K562 (cell line): ENCODE results near the gene MRAP2. TPM values are rescaled to one million over a fixed set of nuclear protein-coding genes. Genes with fewer than 3 reads are reported as not detected.

Experiments used
- CBFA2T3 ChIP-seq: fragments of 450-650 bp; IDR thresholded peaks from 2 replicates; pipeline ENCODE4 v1.6.1; 2017
- CREBBP ChIP-seq: IDR thresholded peaks from one replicate; pipeline ENCODE4 v1.6.1; 2012; ENCODE audit warnings: low read depth, mild to moderate bottlenecking, control low read depth, inconsistent platforms, low read length
- ETS1 ChIP-seq: conservative IDR thresholded peaks from 2 replicates; pipeline ENCODE4 v1.6.1; 2011; ENCODE audit warnings: low read depth, mild to moderate bottlenecking, low read length; ENCODE audit not compliant: control insufficient read depth
- ETV1 ChIP-seq: fragments of 450-650 bp; conservative IDR thresholded peaks from 2 replicates; pipeline ENCODE4 v1.6.1; 2016; ENCODE audit warnings: missing genetic modification characterization, control low read depth, low read depth, missing compliant biosample characterization
- FOSL1 ChIP-seq: fragments of 200-800 bp; sonication (Bioruptor generic); conservative IDR thresholded peaks from 2 replicates; pipeline ENCODE4 v1.6.1; 2016; ENCODE audit warnings: missing genetic modification characterization, missing compliant biosample characterization
- FOXA1 ChIP-seq: fragments of 450-650 bp; IDR thresholded peaks from 2 replicates; pipeline ENCODE4 v1.6.1; 2016; ENCODE audit warnings: mild to moderate bottlenecking, borderline replicate concordance
- FOXK1 ChIP-seq: sonication (generic); formaldehyde crosslinking; IDR thresholded peaks from 2 replicates; pipeline ENCODE4 v1.8.0; 2022; ENCODE audit warnings: missing genetic modification reagents, mild to moderate bottlenecking, borderline replicate concordance
- HDAC2 ChIP-seq: fragments of 450-650 bp; IDR thresholded peaks from 2 replicates; pipeline ENCODE4 v1.6.1; 2016; ENCODE audit warnings: mild to moderate bottlenecking
- HLTF ChIP-seq: fragments of 450-650 bp; IDR thresholded peaks from 2 replicates; pipeline ENCODE4 v1.6.1; 2016
- KDM1A ChIP-seq, 2 experiments: fragments of 450-650 bp; IDR thresholded peaks; 2 replicates each; pipeline ENCODE4 v1.6.1; 2016; ENCODE audit warnings: mild to moderate bottlenecking in 2 of 2
- KDM5B ChIP-seq: fragments of 200-600 bp; sonication (generic); IDR thresholded peaks from 2 replicates; pipeline ENCODE4 v1.6.1; 2012; ENCODE audit warnings: low read depth, mild to moderate bottlenecking, moderate library complexity, low read length, control low read depth, inconsistent platforms; ENCODE audit not compliant: insufficient replicate concordance
- MECOM ChIP-seq: fragments of 250-450 bp; sonication (Bioruptor Pico); IDR thresholded peaks from 2 replicates; pipeline ENCODE4 v1.8.0; 2022; ENCODE audit warnings: inconsistent platforms
- MYC ChIP-seq, 2 experiments: fragments of 250-450 bp in 1 of 2; sonication (Bioruptor Pico) in 1 of 2; IDR thresholded peaks; 2 replicates each; pipeline versions ENCODE4 v1.5.1 to v1.6.1; 2012 to 2021; ENCODE audit warnings: low read depth in 2 of 2, borderline replicate concordance in 1 of 2, improper control_type of control experiment in 1 of 2, low read length in 1 of 2, mild to moderate bottlenecking in 1 of 2, moderate library complexity in 1 of 2
- MYNN ChIP-seq, 2 experiments: sonication (generic); formaldehyde crosslinking in 1 of 2; IDR thresholded peaks; 2 replicates each; pipeline versions ENCODE4 v1.5.0 to v1.6.1; 2016 to 2020; ENCODE audit warnings: antibody characterized with exemption in 1 of 2, missing genetic modification reagents in 1 of 2
- PHB ChIP-seq: fragments of 250-450 bp; sonication (Bioruptor Pico); IDR thresholded peaks from 2 replicates; pipeline ENCODE4 v1.5.0; 2021
- PRPF4 ChIP-seq: fragments of 200-400 bp; formaldehyde crosslinking; IDR thresholded peaks from one replicate; pipeline ENCODE4 v1.6.1; 2017; ENCODE audit warnings: low read length, low read depth, mild to moderate bottlenecking; ENCODE audit not compliant: insufficient read depth, poor library complexity, severe bottlenecking
- SRSF1 ChIP-seq: fragments of 200-400 bp; formaldehyde crosslinking; IDR thresholded peaks from 2 replicates; pipeline ENCODE4 v1.6.1; 2017; ENCODE audit warnings: mild to moderate bottlenecking, low read depth, low read length, moderate library complexity
- SUPT5H ChIP-seq: fragments of 450-650 bp; IDR thresholded peaks from 2 replicates; pipeline ENCODE4 v1.6.1; 2016
- TEAD4 ChIP-seq, 2 experiments: sonication (generic) in 1 of 2; formaldehyde crosslinking in 1 of 2; IDR thresholded peaks; 2 replicates each; pipeline versions ENCODE4 v1.6.1 to v1.8.0; 2012 to 2022; ENCODE audit warnings: borderline replicate concordance in 1 of 2, inconsistent platforms in 1 of 2, low read length in 1 of 2, mild to moderate bottlenecking in 1 of 2, missing genetic modification reagents in 1 of 2
- TOE1 ChIP-seq, 2 experiments: fragments of 450-650 bp in 1 of 2; sonication (generic) in 1 of 2; formaldehyde crosslinking in 1 of 2; IDR thresholded peaks; 2 replicates each; pipeline versions ENCODE4 v1.7.1 to v1.8.0; 2016 to 2022; ENCODE audit warnings: borderline replicate concordance in 2 of 2, mild to moderate bottlenecking in 2 of 2, antibody characterized with exemption in 1 of 2, inconsistent platforms in 1 of 2, low read depth in 1 of 2, missing genetic modification reagents in 1 of 2, moderate library complexity in 1 of 2
- ZBTB49 ChIP-seq: sonication (generic); formaldehyde crosslinking; IDR thresholded peaks from 2 replicates; pipeline ENCODE4 v1.8.0; 2022; ENCODE audit warnings: missing genetic modification reagents, mild to moderate bottlenecking, borderline replicate concordance
- ZNF121 ChIP-seq: sonication (generic); formaldehyde crosslinking; conservative IDR thresholded peaks from 2 replicates; pipeline ENCODE4 v1.8.0; 2022; ENCODE audit warnings: missing genetic modification reagents
- ZNF175 ChIP-seq: fragments of 200-800 bp; sonication (Bioruptor generic); IDR thresholded peaks from 2 replicates; pipeline ENCODE4 v1.6.1; 2016; ENCODE audit warnings: low read depth, mild to moderate bottlenecking, missing genetic modification characterization, missing compliant biosample characterization
- ZNF41 ChIP-seq: fragments of 250-450 bp; sonication (Bioruptor Pico); conservative IDR thresholded peaks from 2 replicates; pipeline ENCODE4 v1.4.0; 2020; ENCODE audit warnings: mild to moderate bottlenecking
- ZNF668 ChIP-seq: fragments of 250-450 bp; sonication (Bioruptor Pico); IDR thresholded peaks from 2 replicates; pipeline ENCODE4 v1.8.0; 2022; ENCODE audit warnings: mild to moderate bottlenecking, inconsistent platforms
- polyA plus RNA-seq, 8 experiments: library from polyadenylated mRNA; depleted of rRNA in 4 of 8; stranded (reverse) in 5 of 8; unstranded in 3 of 8; fragments of >200 nt; fragmentation: Nextera tagmentation in 2 of 8; fragmentation: Illumina TruSeq in 1 of 8; extraction: Ambion mirVana in 2 of 8; extraction: Trizol in 1 of 8; gene quantifications; 2 replicates each; pipeline versions ENCODE4 v1.2.1 to v1.2.3, GENCODE V29; 2011 to 2014; ENCODE audit warnings: inconsistent platforms in 1 of 8, missing spikeins in 1 of 8
- total RNA-seq, 7 experiments: library from RNA; depleted of rRNA in 6 of 7; stranded (reverse); fragments of >200 nt in 6 of 7; fragmentation: Illumina TruSeq in 2 of 7; extraction: Trizol in 2 of 7; gene quantifications; 2 replicates each; pipeline versions ENCODE4 v1.2.1 to v1.2.3, GENCODE V29; 2011 to 2021; ENCODE audit warnings: low replicate concordance in 1 of 7

MRAP2 gene
- total and polyA plus RNA-seq, 9 of the 15 experiments (the other 6 are each of a cell fraction or from before 2014, with no cell fraction given) = 5.9 to 38.9 (median 9.3) TPM

- TF ChIP-seq TEAD4 (IDR thresholded peaks at IDR 0.05; ENCODE audit: low read length) (peak; percentile 99), TEAD4 (CRISPR knock-in tag; IDR thresholded peaks at IDR 0.05; ENCODE audit: borderline replicate concordance) (no peak), ZBTB49 (CRISPR knock-in tag) (no peak), ETS1 (0 out of 2 replicates have a peak, but pooled peaks have one; percentile 18), FOXA1 (no peak), HDAC2 (peak; percentile 98), ZNF175 (CRISPR knock-in tag) (peak; percentile 86), PHB (no peak), HLTF (0 out of 2 replicates have a peak, but pooled peaks have one; percentile 63), PRPF4 (no peak), FOXK1 (CRISPR knock-in tag) (no peak), ZNF121 (CRISPR knock-in tag) (no peak), MYNN (IDR thresholded peaks at IDR 0.05) (peak; percentile 63; the same call in 1 of the 2 replicates), MYNN (CRISPR knock-in tag; IDR thresholded peaks at IDR 0.05) (no peak), KDM1A (IDR thresholded peaks at IDR 0.05) (peak; percentile 99), CBFA2T3 (peak; percentile 99), CREBBP (no peak), ZNF668 (no peak), FOSL1 (tag) (peak; percentile 98), SRSF1 (no peak), SUPT5H (no peak), ETV1 (tag) (peak; percentile 88), KDM5B (peak; percentile 30), TOE1 (IDR thresholded peaks at IDR 0.05; ENCODE audit: borderline replicate concordance) (peak; percentile 44; the same call in 1 of the 2 replicates), TOE1 (CRISPR knock-in tag; IDR thresholded peaks at IDR 0.05; ENCODE audit: borderline replicate concordance, low read depth) (no peak), MYC (IDR thresholded peaks at IDR 0.05; ENCODE audit: low read depth, low read length) (peak; percentile 57), MYC (CRISPR knock-in tag; IDR thresholded peaks at IDR 0.05; ENCODE audit: borderline replicate concordance, low read depth) (no peak), ZNF41 (no peak), MECOM (CRISPR knock-in tag) (peak; percentile 88; the same call in 1 of the 2 replicates)
These were observed 29.1 kb downstream of the MRAP2 start (continued) for GRCh38 chr6:84062519-84063154.
